Astrocyte (in vitro differentiated cells and primary cell): ENCODE results near the gene TARDBP. TPM values are rescaled to one million over a fixed set of nuclear protein-coding genes. Genes with fewer than 3 reads are reported as not detected.

ENCODE experiments used
- DNase-seq: peaks from one replicate; pipeline ENCODE4 v3.0.0-alpha.2; 2010; ENCODE audit warnings: low read depth
- FAIRE-seq: peaks from 2 replicates; lab custom pipeline; 2011; peaks lifted over from hg19 to GRCh38; lab: Jason Lieb, UNC
- H2AFZ ChIP-seq: 2 replicates; pipeline ENCODE4 v1.6.0; 2012; ENCODE audit warnings: low read depth, low read length, inconsistent platforms
- H3K27ac ChIP-seq: 2 replicates; pipeline ENCODE4 v1.5.1; 2011; ENCODE audit warnings: low read depth, low read length, inconsistent platforms
- H3K27me3 ChIP-seq: 2 replicates; pipeline ENCODE4 v1.6.0; 2011; ENCODE audit warnings: low read length, inconsistent platforms; ENCODE audit not compliant: insufficient read depth
- H3K36me3 ChIP-seq: 2 replicates; pipeline ENCODE4 v1.5.1; 2011; ENCODE audit warnings: low read length, inconsistent platforms; ENCODE audit not compliant: insufficient read depth
- H3K4me1 ChIP-seq: 2 replicates; pipeline ENCODE4 v1.5.1; 2011; ENCODE audit warnings: low read length, inconsistent platforms; ENCODE audit not compliant: insufficient read depth
- H3K4me2 ChIP-seq: 2 replicates; pipeline ENCODE4 v1.6.0; 2012; ENCODE audit warnings: low read length, inconsistent platforms
- H3K4me3 ChIP-seq: 2 replicates; pipeline ENCODE4 v1.5.1; 2011; ENCODE audit warnings: low read depth, mild to moderate bottlenecking, low read length, inconsistent platforms; ENCODE audit not compliant: insufficient read depth
- H3K79me2 ChIP-seq: 2 replicates; pipeline ENCODE4 v1.6.0; 2012; ENCODE audit warnings: mild to moderate bottlenecking, low read length, inconsistent platforms; ENCODE audit not compliant: insufficient read depth
- H3K9ac ChIP-seq: 2 replicates; pipeline ENCODE4 v1.6.0; 2012; ENCODE audit warnings: mild to moderate bottlenecking, low read length, inconsistent platforms
- H3K9me3 ChIP-seq: 2 replicates; pipeline ENCODE4 v1.5.1; 2012; ENCODE audit warnings: low read depth, mild to moderate bottlenecking, low read length, inconsistent platforms; ENCODE audit not compliant: insufficient read depth
- H4K20me1 ChIP-seq: 2 replicates; pipeline ENCODE4 v1.6.0; 2012; ENCODE audit warnings: low read length, inconsistent platforms; ENCODE audit not compliant: insufficient read depth
- H3K27ac Mint-ChIP-seq: one replicate; pipeline ENCODE4 v1.8.0; 2021; ENCODE audit warnings: mild to moderate bottlenecking, mixed read lengths; ENCODE audit not compliant: unreplicated experiment
- H3K27me3 Mint-ChIP-seq: one replicate; pipeline ENCODE4 v1.8.0; 2021; ENCODE audit warnings: low read depth, mixed read lengths; ENCODE audit not compliant: unreplicated experiment
- H3K36me3 Mint-ChIP-seq: one replicate; pipeline ENCODE4 v1.8.0; 2021; ENCODE audit warnings: low read depth, mixed read lengths; ENCODE audit not compliant: unreplicated experiment
- H3K4me1 Mint-ChIP-seq: one replicate; pipeline ENCODE4 v1.8.0; 2021; ENCODE audit warnings: low read depth, mixed read lengths; ENCODE audit not compliant: unreplicated experiment
- H3K4me3 Mint-ChIP-seq: one replicate; pipeline ENCODE4 v1.8.0; 2021; ENCODE audit warnings: mild to moderate bottlenecking, moderate library complexity, mixed read lengths; ENCODE audit not compliant: unreplicated experiment
- H3K9me3 Mint-ChIP-seq: one replicate; pipeline ENCODE4 v1.8.0; 2021; ENCODE audit warnings: mild to moderate bottlenecking, mixed read lengths; ENCODE audit not compliant: unreplicated experiment
- EZH2 ChIP-seq: IDR thresholded peaks from 2 replicates; pipeline ENCODE4 v1.6.1; 2012; ENCODE audit warnings: mild to moderate bottlenecking, low read length, inconsistent platforms; ENCODE audit not compliant: insufficient read depth
- total RNA-seq: library from RNA; stranded (reverse); gene quantifications from 2 replicates; pipeline ENCODE4 v1.2.1, GENCODE V29; 2021
- TF ChIP-seq, protein P1 (sequence below): IDR thresholded peaks from 2 replicates; pipeline ENCODE4 v1.5.1; 2011; ENCODE audit warnings: low read depth, mild to moderate bottlenecking, inconsistent platforms, low read length, moderate library complexity; ENCODE audit not compliant: insufficient read depth

TARDBP gene
- total RNA-seq, 1 donor from 2014 or later = 148 TPM

DNA sequence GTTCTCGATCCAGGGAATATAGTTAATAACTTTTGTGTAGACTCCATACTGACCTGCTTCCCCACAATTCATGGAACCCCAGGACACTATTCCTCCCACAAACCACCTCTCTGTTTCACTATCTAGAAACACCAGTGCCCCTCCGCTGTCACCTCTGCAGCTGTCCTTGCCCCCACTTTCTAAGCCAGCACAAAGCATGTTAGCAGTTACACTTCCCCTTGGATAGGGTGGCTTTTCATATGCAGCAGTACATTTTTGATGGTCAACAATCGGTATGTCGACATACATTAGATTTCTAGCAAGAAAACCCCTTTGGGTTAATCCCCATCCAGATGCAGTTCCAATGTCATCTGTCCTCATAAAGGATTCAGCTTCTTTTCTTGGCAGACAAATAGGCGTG is 14.4 kb downstream of the TARDBP start:
- Histone ChIP-seq H3K4me1 (no peaks in the 10 kb centered on the region), H4K20me1 (peaks cover 52% of the 10 kb centered on the region), H3K27me3 (no peaks in the 10 kb centered on the region), H3K27ac (no peak overlapping the region), H3K9me3 (no peaks in the 10 kb centered on the region), H3K36me3 (peaks cover 55% of the 10 kb centered on the region), H3K4me2 (no peak overlapping the region), H2AFZ (no peak overlapping the region), H3K79me2 (peaks cover 12% of the 10 kb centered on the region), H3K9ac (no peak overlapping the region), H3K4me3 (no peak overlapping the region)
- Mint-ChIP-seq H3K27ac (no peak overlapping the region), H3K4me1 (peaks cover 4% of the 10 kb centered on the region), H3K27me3 (no peaks in the 10 kb centered on the region), H3K4me3 (no peak overlapping the region), H3K36me3 (peaks cover 25% of the 10 kb centered on the region), H3K9me3 (no peaks in the 10 kb centered on the region)
- FAIRE-seq (no peak), DNase-seq (no peak)
- TF ChIP-seq, protein P1, sequence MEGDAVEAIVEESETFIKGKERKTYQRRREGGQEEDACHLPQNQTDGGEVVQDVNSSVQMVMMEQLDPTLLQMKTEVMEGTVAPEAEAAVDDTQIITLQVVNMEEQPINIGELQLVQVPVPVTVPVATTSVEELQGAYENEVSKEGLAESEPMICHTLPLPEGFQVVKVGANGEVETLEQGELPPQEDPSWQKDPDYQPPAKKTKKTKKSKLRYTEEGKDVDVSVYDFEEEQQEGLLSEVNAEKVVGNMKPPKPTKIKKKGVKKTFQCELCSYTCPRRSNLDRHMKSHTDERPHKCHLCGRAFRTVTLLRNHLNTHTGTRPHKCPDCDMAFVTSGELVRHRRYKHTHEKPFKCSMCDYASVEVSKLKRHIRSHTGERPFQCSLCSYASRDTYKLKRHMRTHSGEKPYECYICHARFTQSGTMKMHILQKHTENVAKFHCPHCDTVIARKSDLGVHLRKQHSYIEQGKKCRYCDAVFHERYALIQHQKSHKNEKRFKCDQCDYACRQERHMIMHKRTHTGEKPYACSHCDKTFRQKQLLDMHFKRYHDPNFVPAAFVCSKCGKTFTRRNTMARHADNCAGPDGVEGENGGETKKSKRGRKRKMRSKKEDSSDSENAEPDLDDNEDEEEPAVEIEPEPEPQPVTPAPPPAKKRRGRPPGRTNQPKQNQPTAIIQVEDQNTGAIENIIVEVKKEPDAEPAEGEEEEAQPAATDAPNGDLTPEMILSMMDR = no peak
- TF ChIP-seq EZH2 = no peak

DNA sequence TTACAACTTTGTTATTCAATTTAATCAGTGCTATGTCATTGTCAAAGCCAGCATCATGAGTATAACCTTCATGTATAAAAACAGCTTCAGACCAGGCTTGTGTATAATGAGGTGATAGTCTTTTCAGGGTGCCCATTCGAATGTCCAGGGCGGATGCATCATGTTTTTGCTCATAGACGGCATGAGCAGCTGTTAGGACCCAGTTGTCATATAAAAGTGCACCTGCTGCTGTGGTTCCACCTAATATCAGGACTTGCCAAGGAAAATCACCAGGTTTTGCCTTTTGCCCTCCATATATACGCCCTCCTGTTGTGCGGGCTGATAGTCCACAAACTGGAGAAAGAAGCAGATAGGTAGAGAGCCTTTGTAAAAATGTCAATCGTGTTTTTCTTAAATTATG is 14.9 kb downstream of the TARDBP start:
- no peak overlapping the region for H3K27ac ChIP-seq
- H3K36me3 ChIP-seq = peaks cover 51% of the 10 kb centered on the region
- H3K9me3 ChIP-seq = no peaks in the 10 kb centered on the region
- Mint-ChIP-seq H3K9me3 (no peaks in the 10 kb centered on the region), H3K4me3 (no peak overlapping the region), H3K27me3 (no peaks in the 10 kb centered on the region), H3K36me3 (peaks cover 21% of the 10 kb centered on the region), H3K27ac (no peak overlapping the region), H3K4me1 (peaks cover 4% of the 10 kb centered on the region)
- H3K27me3 ChIP-seq = no peaks in the 10 kb centered on the region
- TF ChIP-seq EZH2 = no peak
- TF ChIP-seq, protein P1 = no peak
- no peaks in the 10 kb centered on the region for H3K4me1 ChIP-seq
- no peak overlapping the region for H3K9ac ChIP-seq
- H3K79me2 ChIP-seq = peaks cover 8% of the 10 kb centered on the region
- no peak overlapping the region for H3K4me2 ChIP-seq
- H2AFZ ChIP-seq = no peak overlapping the region
- H3K4me3 ChIP-seq = no peak overlapping the region
- H4K20me1 ChIP-seq = peaks cover 48% of the 10 kb centered on the region
- no peak for DNase-seq
- no peak for FAIRE-seq

DNA sequence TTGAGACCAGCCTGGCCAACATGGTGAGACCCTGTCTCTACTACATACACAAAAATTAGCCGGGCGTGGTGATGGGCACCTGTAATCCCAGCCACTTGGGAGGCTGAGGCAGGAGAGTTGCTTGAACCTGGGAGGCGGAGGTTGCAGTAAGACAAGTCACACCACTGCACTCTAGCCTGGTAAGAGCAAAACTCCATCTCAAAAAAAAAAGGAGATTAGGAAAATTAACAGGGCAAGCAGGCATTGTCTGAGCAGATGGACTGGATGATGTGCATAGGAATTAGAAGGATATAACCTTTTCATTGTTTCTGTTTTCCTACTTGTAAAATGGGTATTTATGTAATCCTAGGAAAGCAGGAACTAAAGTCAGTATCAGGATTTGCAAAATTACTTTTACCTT is 15.6 kb downstream of the TARDBP start:
- H3K9me3 ChIP-seq = no peaks in the 10 kb centered on the region
- peaks cover 45% of the 10 kb centered on the region for H4K20me1 ChIP-seq
- no peak overlapping the region for H3K27ac Mint-ChIP-seq
- no peak overlapping the region for H3K27ac ChIP-seq
- TF ChIP-seq, protein P1 = no peak
- no peak for TF ChIP-seq EZH2
- no peaks in the 10 kb centered on the region for H3K4me1 ChIP-seq
- H3K4me1 Mint-ChIP-seq = peaks cover 4% of the 10 kb centered on the region
- no peak overlapping the region for H2AFZ ChIP-seq
- DNase-seq (no peak), FAIRE-seq (no peak)
- H3K4me2 ChIP-seq = no peak overlapping the region
- no peaks in the 10 kb centered on the region for H3K27me3 ChIP-seq
- no peaks in the 10 kb centered on the region for H3K9me3 Mint-ChIP-seq
- H3K36me3 ChIP-seq = peaks cover 48% of the 10 kb centered on the region
- H3K79me2 ChIP-seq = peaks cover 8% of the 10 kb centered on the region
- H3K9ac ChIP-seq = no peak overlapping the region
- H3K27me3 Mint-ChIP-seq = no peaks in the 10 kb centered on the region
- H3K4me3 ChIP-seq = no peak overlapping the region
- H3K4me3 Mint-ChIP-seq = no peak overlapping the region
- peaks cover 19% of the 10 kb centered on the region for H3K36me3 Mint-ChIP-seq
